AG09309 (cell line): ENCODE measurements around the gene CNOT1.
"Not testable (repeated sequence)": the region's sequence is repeated elsewhere in the genome, so short reads cannot be mapped to it uniquely, and the experiment has no call there.

Source experiments
- DNase-seq: peaks from one replicate; pipeline ENCODE4 v3.0.0-alpha.2; 2010; ENCODE audit warnings: low read depth
- H3K4me3 ChIP-seq: 2 replicates; pipeline ENCODE4 v1.5.1; 2011; ENCODE audit warnings: mild to moderate bottlenecking, low read depth, low read length, moderate library complexity; ENCODE audit not compliant: control insufficient read depth
- TF ChIP-seq, protein P1 (sequence below): IDR thresholded peaks from 2 replicates; pipeline ENCODE4 v1.5.1; 2011; ENCODE audit warnings: mild to moderate bottlenecking, low read depth, low read length, inconsistent platforms; ENCODE audit not compliant: insufficient read depth, control insufficient read depth; ENCODE audit errors: missing control alignments

The CNOT1 gene

DNA sequence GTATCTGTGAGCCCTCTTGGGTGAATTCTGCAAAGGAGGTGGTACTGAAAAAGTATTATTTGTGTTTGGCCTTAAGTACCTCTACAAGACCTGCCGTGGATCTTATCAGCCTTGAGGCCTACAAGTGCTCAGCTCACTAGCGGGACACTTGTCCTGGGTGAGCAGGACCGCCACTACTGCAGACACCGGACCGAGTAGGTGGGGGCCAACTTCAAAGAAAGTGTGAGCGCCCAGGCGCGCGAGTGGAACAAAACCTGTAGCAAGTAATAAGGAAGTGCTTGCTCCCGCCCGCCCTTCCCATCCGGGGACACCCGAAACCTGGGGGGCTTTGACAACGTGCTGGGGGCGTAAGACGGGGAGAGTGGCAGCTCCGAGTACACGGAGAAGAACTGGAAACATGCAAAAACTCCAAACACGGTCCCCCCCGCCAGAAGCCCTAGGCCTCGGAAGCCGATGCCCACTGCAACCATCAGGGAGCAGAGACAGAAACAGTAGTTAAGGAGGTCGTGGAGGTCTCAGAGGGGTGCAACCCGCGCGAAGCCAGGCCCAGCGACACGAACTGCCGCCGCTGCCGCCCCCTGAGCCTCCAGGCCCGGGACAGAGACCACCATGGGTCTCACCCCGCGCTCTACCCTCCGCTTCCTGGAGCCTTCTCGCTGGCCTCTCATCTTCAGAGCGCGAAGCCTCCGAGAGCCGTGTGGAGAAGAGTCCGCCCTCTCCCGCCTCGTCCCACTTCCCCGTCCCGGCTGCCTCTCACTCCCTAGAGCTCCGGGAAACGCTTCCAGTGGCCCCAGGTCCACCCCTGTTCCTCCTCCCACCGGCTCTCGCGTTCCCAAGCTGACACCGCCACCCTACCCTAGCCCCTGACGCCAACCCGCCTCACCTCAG, 537 bp downstream of the CNOT1 start:
- DNase-seq, result no peak
- H3K4me3 ChIP-seq, result peak overlapping the region; percentile 93
- TF ChIP-seq, protein P1, sequence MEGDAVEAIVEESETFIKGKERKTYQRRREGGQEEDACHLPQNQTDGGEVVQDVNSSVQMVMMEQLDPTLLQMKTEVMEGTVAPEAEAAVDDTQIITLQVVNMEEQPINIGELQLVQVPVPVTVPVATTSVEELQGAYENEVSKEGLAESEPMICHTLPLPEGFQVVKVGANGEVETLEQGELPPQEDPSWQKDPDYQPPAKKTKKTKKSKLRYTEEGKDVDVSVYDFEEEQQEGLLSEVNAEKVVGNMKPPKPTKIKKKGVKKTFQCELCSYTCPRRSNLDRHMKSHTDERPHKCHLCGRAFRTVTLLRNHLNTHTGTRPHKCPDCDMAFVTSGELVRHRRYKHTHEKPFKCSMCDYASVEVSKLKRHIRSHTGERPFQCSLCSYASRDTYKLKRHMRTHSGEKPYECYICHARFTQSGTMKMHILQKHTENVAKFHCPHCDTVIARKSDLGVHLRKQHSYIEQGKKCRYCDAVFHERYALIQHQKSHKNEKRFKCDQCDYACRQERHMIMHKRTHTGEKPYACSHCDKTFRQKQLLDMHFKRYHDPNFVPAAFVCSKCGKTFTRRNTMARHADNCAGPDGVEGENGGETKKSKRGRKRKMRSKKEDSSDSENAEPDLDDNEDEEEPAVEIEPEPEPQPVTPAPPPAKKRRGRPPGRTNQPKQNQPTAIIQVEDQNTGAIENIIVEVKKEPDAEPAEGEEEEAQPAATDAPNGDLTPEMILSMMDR, result no peak

DNA sequence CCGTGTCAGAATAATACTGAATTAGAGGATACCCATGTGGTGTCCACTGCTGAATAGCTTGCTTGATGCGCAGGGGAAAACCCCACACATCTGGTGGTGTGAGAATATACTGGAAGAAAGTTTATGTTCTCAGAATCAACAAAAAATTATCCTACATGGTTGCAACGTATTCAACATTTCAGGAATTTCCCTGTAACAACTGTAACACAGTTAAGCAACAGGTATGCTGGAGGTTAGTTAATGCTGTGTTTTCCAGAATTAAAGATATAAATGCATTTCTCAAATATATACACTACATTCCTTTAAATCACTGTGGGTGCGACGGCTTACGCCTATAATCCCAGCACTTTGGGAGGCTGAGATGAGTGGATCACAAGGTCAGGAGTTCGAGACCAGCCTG, 5.4 kb downstream of the CNOT1 start:
- H3K4me3 ChIP-seq, result no peak overlapping the region
- DNase-seq, result no peak
- TF ChIP-seq, protein P1, result no peak

DNA sequence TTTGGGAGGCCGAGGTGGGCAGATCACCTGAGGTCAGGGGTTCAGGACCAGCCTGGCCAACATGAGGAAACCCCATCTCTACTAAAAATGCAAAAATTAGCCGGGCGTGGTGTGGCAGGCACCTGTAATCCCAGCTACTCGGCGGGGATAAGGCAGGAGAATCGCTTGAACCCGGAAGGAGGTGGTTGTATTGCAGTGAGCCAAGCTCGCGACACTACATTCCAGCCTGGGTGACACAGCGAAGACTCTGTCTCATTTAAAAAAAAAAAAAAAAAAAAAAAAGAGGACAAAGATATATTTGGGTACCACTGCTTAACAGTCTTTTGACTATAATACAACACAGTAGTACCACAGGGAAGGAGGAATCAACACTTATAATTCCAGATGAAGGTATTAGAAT, 9.2 kb downstream of the CNOT1 start:
- TF ChIP-seq, protein P1, result no peak
- no peak for DNase-seq
- H3K4me3 ChIP-seq, result no peak overlapping the region

DNA sequence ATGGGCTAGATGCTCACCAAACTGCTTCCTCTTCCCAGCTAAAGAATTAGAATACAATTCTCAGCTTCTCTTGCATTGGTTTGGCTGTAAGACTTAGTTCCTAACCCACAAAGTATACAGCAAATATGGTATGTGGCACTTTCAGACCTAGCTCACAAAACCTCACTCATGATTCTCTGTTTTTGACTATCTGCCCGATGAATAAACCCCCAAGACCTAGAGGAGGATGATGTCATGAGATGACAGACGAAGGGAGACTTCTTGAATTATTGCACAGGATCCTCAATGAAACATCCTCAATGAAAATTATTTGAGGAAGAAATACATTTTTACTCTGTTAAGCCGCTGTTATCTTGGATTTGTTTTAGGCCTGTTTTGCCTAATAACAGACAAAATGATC, 14.3 kb downstream of the CNOT1 start:
- TF ChIP-seq, protein P1, result no peak

DNA sequence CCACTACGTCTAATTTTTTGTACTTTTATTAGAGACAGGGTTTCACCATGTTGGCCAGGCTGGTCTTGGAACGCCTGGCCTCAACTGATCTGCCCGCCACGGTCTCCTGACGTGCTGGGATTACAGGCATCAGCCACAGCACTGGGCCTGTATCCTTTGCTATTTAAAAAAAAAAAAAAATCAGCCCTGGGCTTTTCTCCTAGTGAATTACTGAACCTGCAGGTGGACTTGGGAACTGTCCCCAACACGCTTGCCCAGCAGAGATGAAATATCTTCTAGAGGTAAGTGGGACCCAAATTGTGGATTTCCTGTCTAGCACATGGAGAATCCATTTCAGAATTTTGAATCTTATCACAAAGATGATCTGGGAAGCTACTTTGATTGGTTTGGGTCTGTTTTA, 14.8 kb downstream of the CNOT1 start:
- H3K4me3 ChIP-seq, result no peak overlapping the region
- TF ChIP-seq, protein P1, result no peak
- DNase-seq, result no peak

More for the DNA sequence above, 14.3 kb downstream of the CNOT1 start:
- no peak overlapping the region for H3K4me3 ChIP-seq
- no peak for DNase-seq

DNA sequence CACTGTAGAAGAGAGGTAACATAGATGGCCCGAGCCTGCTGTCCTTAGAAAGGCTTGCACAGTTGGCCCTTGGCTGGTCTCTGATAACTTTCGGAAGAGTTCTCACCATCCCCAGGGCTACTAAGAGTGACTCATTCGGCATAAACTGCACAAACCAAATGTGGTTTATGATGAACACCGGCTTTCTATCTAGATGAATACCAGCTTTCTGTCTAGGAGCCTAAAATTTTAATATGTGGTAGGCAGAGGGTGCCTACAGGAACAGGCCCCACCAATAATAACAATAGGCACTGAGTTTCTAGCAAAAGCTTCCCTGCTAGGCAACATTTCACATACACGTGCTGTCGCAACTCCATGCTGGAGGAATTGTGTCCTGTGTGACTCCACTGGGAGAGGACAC, 15.4 kb downstream of the CNOT1 start:
- TF ChIP-seq, protein P1, result no peak
- no peak overlapping the region for H3K4me3 ChIP-seq
- peak; percentile 55 for DNase-seq

DNA sequence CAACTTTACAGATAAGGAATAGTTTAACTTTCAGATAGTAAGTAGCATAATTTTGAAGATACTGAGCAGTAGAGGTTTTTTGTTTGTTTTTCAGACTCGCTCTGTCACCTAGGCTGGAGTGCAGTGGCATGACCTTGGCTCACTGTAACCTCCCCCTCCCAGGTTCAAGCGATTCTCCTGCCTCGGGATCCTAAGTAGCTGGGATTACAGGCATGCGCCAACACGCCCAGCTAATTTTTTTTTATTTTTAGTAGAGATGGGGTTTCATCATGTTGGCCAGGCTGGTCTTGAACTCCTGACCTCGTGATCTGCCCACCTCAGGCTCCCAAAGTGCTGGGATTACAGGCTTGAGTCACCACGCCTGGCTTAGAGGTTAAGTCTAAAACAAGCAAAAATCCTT, 16.7 kb downstream of the CNOT1 start:
- H3K4me3 ChIP-seq, DNase-seq: not testable (repeated sequence)
